H1 (cell line): ENCODE results near the gene NMNAT3. TPM values are rescaled to one million over a fixed set of nuclear protein-coding genes. Genes with fewer than 3 reads are reported as not detected.

Source experiments
- E2F6 ChIP-seq: IDR thresholded peaks from 2 replicates; pipeline ENCODE4 v1.6.1; 2012; ENCODE audit warnings: inconsistent platforms
- polyA plus RNA-seq, 7 experiments: library from polyadenylated mRNA; depleted of rRNA in 3 of 7; stranded (reverse) in 5 of 7; unstranded in 2 of 7; fragments of >200 nt in 5 of 7; fragments of 200-250 nt in 2 of 7; gene quantifications; 1 replicate in 5 of 7; 2 replicates in 1 of 7; 4 replicates in 1 of 7; pipeline versions ENCODE4 v1.2.1 to v1.2.3, GENCODE V29; 2011 to 2013; ENCODE audit warnings: missing spikeins in 2 of 7, mixed read lengths in 2 of 7
- total RNA-seq: library from RNA; stranded (reverse); fragmentation: NEBNext Ultra II Directional; extraction: Animal tissue kit (Norgen Biotek cat#: 25700); gene quantifications from 2 replicates; pipeline ENCODE4 v1.2.1, GENCODE V29; 2021

Gene NMNAT3
- total and polyA plus RNA-seq, 2 of the 8 experiments (the other 6 are each of a cell fraction or from before 2014, with no cell fraction given) = 4.2 to 4.3 TPM

- TF ChIP-seq E2F6 = no peak
These were observed 115.7 kb downstream of the NMNAT3 start (continued) for GRCh38 chr3:139561959-139562676.
